Dendritic cell treated with granulocyte-macrophage colony-stimulating factor and Interleukin-4, amounts not matched to agents 40 ng/mL and 50 ng/mL, for 4 days (primary cell): Measurements from ENCODE around the gene RLN1.
"Not testable (repeated sequence)": the region's sequence is repeated elsewhere in the genome, so short reads cannot be mapped to it uniquely, and the experiment has no call there.

Experiments used
- H3K27ac Mint-ChIP-seq: one replicate; pipeline ENCODE4 v1.8.0; 2022; ENCODE audit warnings: mild to moderate bottlenecking, mixed read lengths
- H3K27me3 Mint-ChIP-seq: one replicate; pipeline ENCODE4 v1.8.0; 2022; ENCODE audit warnings: mild to moderate bottlenecking, mixed read lengths
- H3K36me3 Mint-ChIP-seq: one replicate; pipeline ENCODE4 v1.8.0; 2022; ENCODE audit warnings: low read depth, mixed read lengths
- H3K4me1 Mint-ChIP-seq: one replicate; pipeline ENCODE4 v1.8.0; 2022; ENCODE audit warnings: low read depth, mixed read lengths
- H3K4me3 Mint-ChIP-seq: one replicate; pipeline ENCODE4 v1.8.0; 2022; ENCODE audit warnings: mild to moderate bottlenecking, moderate library complexity, mixed read lengths
- H3K9me3 Mint-ChIP-seq: one replicate; pipeline ENCODE4 v1.8.0; 2022; ENCODE audit warnings: mixed read lengths
- intact Hi-C: fragments of 100-400 bp; cut with micrococcal nuclease; formaldehyde crosslinking; loops from one replicate; pipeline ENCODE4 v1.15.0; 2022

Gene RLN1

GRCh38 chr9:5355226-5355625 is 15.6 kb upstream of the RLN1 start:
- H3K36me3 Mint-ChIP-seq = peaks cover 22% of the 10 kb centered on the region
- no peak overlapping the region for H3K4me3 Mint-ChIP-seq
- H3K9me3 Mint-ChIP-seq = peaks cover 14% of the 10 kb centered on the region
- no peaks in the 10 kb centered on the region for H3K4me1 Mint-ChIP-seq
- no peaks in the 10 kb centered on the region for H3K27me3 Mint-ChIP-seq
- no peak overlapping the region for H3K27ac Mint-ChIP-seq
- intact Hi-C loops = no loop called here

- H3K27ac Mint-ChIP-seq = no peak overlapping the region
- H3K4me3 Mint-ChIP-seq = no peak overlapping the region
- no peaks in the 10 kb centered on the region for H3K27me3 Mint-ChIP-seq
- intact Hi-C loops = no loop called here
- H3K36me3 Mint-ChIP-seq = peaks cover 22% of the 10 kb centered on the region
- no peaks in the 10 kb centered on the region for H3K4me1 Mint-ChIP-seq
- H3K9me3 Mint-ChIP-seq = peaks cover 25% of the 10 kb centered on the region
Measured at GRCh38 chr9:5354184-5354583, 14.5 kb upstream of the RLN1 start.

- peaks cover 30% of the 10 kb centered on the region for H3K9me3 Mint-ChIP-seq
- intact Hi-C loops = no loop called here
- H3K27ac Mint-ChIP-seq = no peak overlapping the region
- H3K27me3 Mint-ChIP-seq = no peaks in the 10 kb centered on the region
- H3K4me1 Mint-ChIP-seq = no peaks in the 10 kb centered on the region
- no peak overlapping the region for H3K4me3 Mint-ChIP-seq
- H3K36me3 Mint-ChIP-seq = peaks cover 15% of the 10 kb centered on the region
Measured at GRCh38 chr9:5352637-5353248, 13.1 kb upstream of the RLN1 start.

GRCh38 chr9:5336688-5337087 is 3.0 kb downstream of the RLN1 start:
- Mint-ChIP-seq H3K9me3 (no peaks in the 10 kb centered on the region), H3K4me1 (no peaks in the 10 kb centered on the region), H3K4me3 (no peak overlapping the region), H3K27ac (no peak overlapping the region), H3K36me3 (no peaks in the 10 kb centered on the region), H3K27me3 (peaks cover 7% of the 10 kb centered on the region)
- intact Hi-C loops = no loop called here

- H3K27ac Mint-ChIP-seq, intact Hi-C loops, H3K4me3 Mint-ChIP-seq, H3K27me3 Mint-ChIP-seq, H3K9me3 Mint-ChIP-seq, H3K36me3 Mint-ChIP-seq, H3K4me1 Mint-ChIP-seq: not testable (repeated sequence)
Measured at GRCh38 chr9:5331276-5331675, 8.4 kb downstream of the RLN1 start.

- no peaks in the 10 kb centered on the region for H3K36me3 Mint-ChIP-seq
- peaks cover 3% of the 10 kb centered on the region for H3K4me1 Mint-ChIP-seq
- no peak overlapping the region for H3K27ac Mint-ChIP-seq
- no peaks in the 10 kb centered on the region for H3K27me3 Mint-ChIP-seq
- no peak overlapping the region for H3K4me3 Mint-ChIP-seq
- intact Hi-C loops = no loop called here
- H3K9me3 Mint-ChIP-seq = no peaks in the 10 kb centered on the region
Measured at GRCh38 chr9:5326893-5327548, 12.7 kb downstream of the RLN1 start.

GRCh38 chr9:5326187-5326586 is 13.5 kb downstream of the RLN1 start:
- H3K9me3 Mint-ChIP-seq = no peaks in the 10 kb centered on the region
- no peaks in the 10 kb centered on the region for H3K36me3 Mint-ChIP-seq
- H3K27ac Mint-ChIP-seq = no peak overlapping the region
- peaks cover 12% of the 10 kb centered on the region for H3K4me1 Mint-ChIP-seq
- no peak overlapping the region for H3K4me3 Mint-ChIP-seq
- intact Hi-C loops = no loop called here
- no peaks in the 10 kb centered on the region for H3K27me3 Mint-ChIP-seq

GRCh38 chr9:5321601-5322000 is 18.1 kb downstream of the RLN1 start:
- H3K4me3 Mint-ChIP-seq, H3K36me3 Mint-ChIP-seq, intact Hi-C loops, H3K9me3 Mint-ChIP-seq, H3K27ac Mint-ChIP-seq, H3K27me3 Mint-ChIP-seq: not testable (repeated sequence)
- H3K4me1 Mint-ChIP-seq = peaks cover 19% of the 10 kb centered on the region

- Mint-ChIP-seq H3K9me3 (peaks cover 7% of the 10 kb centered on the region), H3K4me1 (peaks cover 19% of the 10 kb centered on the region), H3K27ac (no peak overlapping the region), H3K4me3 (no peak overlapping the region), H3K27me3 (no peaks in the 10 kb centered on the region), H3K36me3 (no peaks in the 10 kb centered on the region)
- intact Hi-C loops = no loop called here
Measured at GRCh38 chr9:5321058-5321457, 18.6 kb downstream of the RLN1 start.

GRCh38 chr9:5316406-5316805 is 23.3 kb downstream of the RLN1 start:
- H3K4me1 Mint-ChIP-seq, intact Hi-C loops, H3K27me3 Mint-ChIP-seq, H3K36me3 Mint-ChIP-seq, H3K4me3 Mint-ChIP-seq, H3K27ac Mint-ChIP-seq: not testable (repeated sequence)
- H3K9me3 Mint-ChIP-seq = peaks cover 26% of the 10 kb centered on the region

- Mint-ChIP-seq H3K27ac (no peak overlapping the region), H3K4me3 (no peak overlapping the region), H3K27me3 (peaks cover 4% of the 10 kb centered on the region), H3K4me1 (peaks cover 6% of the 10 kb centered on the region), H3K36me3 (no peaks in the 10 kb centered on the region), H3K9me3 (peaks cover 26% of the 10 kb centered on the region)
- intact Hi-C loops = no loop called here
Measured at GRCh38 chr9:5315187-5315923, 24.3 kb downstream of the RLN1 start.

GRCh38 chr9:5310851-5311250 is 28.8 kb downstream of the RLN1 start:
- H3K4me1 Mint-ChIP-seq = no peaks in the 10 kb centered on the region
- H3K36me3 Mint-ChIP-seq = no peaks in the 10 kb centered on the region
- H3K27me3 Mint-ChIP-seq = peaks cover 10% of the 10 kb centered on the region
- no peak overlapping the region for H3K4me3 Mint-ChIP-seq
- H3K27ac Mint-ChIP-seq = no peak overlapping the region
- peaks cover 17% of the 10 kb centered on the region for H3K9me3 Mint-ChIP-seq
- intact Hi-C loops = no loop called here

- Mint-ChIP-seq H3K9me3 (no peaks in the 10 kb centered on the region), H3K27ac (no peak overlapping the region), H3K27me3 (peaks cover 22% of the 10 kb centered on the region), H3K36me3 (no peaks in the 10 kb centered on the region), H3K4me1 (peaks cover 7% of the 10 kb centered on the region), H3K4me3 (no peak overlapping the region)
- intact Hi-C loops = no loop called here
Measured at GRCh38 chr9:5305741-5306140, 33.9 kb downstream of the RLN1 start.

GRCh38 chr9:5303840-5304795 is 35.6 kb downstream of the RLN1 start, which contains the start of gene RLN2:
RLN2 (minus strand) TSS chr9:5304716; CDS start chr9:5304580, 136 bp downstream.
- intact Hi-C loops = not testable (repeated sequence)

More at GRCh38 chr9:5303840-5304795, 35.6 kb downstream of the RLN1 start, which contains the start of gene RLN2:
- not testable (repeated sequence) for H3K36me3 Mint-ChIP-seq, H3K4me1 Mint-ChIP-seq, H3K9me3 Mint-ChIP-seq, H3K27ac Mint-ChIP-seq, H3K4me3 Mint-ChIP-seq
- peaks cover 24% of the 10 kb centered on the region for H3K27me3 Mint-ChIP-seq
